HG02588 (cell line): Measurements from ENCODE around the gene PTPN7.
"Not testable (repeated sequence)": the region's sequence is repeated elsewhere in the genome, so short reads cannot be mapped to it uniquely, and the experiment has no call there.

Experiments
- ATAC-seq: cut with Tn5 transposase; IDR thresholded peaks from one replicate; pipeline ENCODE4 v1.9.1; 2021; ENCODE audit warnings: mild to moderate bottlenecking, moderate library complexity; ENCODE audit not compliant: unreplicated experiment

PTPN7 gene

DNA sequence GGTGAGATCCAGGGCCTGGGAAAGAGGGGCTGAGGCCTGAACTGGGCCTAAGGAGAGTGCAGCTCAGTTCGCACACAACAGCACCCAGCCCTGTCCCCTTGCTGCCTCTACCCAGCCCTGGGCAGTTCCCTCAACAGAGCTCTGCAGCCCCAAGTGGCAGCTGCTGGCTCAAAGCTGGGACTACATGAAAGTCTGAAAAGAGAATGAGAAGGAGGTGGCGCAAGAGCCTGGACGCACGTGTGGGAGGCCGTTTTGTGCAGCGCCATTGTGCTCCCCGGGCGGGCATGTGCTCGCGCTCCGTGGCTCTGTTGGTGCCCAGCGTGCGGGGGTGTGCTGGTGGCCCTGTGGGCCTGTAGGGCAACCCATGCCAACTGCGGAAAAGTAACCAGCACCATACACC is 27.4 kb downstream of the PTPN7 start:
- ATAC-seq = no peak

DNA sequence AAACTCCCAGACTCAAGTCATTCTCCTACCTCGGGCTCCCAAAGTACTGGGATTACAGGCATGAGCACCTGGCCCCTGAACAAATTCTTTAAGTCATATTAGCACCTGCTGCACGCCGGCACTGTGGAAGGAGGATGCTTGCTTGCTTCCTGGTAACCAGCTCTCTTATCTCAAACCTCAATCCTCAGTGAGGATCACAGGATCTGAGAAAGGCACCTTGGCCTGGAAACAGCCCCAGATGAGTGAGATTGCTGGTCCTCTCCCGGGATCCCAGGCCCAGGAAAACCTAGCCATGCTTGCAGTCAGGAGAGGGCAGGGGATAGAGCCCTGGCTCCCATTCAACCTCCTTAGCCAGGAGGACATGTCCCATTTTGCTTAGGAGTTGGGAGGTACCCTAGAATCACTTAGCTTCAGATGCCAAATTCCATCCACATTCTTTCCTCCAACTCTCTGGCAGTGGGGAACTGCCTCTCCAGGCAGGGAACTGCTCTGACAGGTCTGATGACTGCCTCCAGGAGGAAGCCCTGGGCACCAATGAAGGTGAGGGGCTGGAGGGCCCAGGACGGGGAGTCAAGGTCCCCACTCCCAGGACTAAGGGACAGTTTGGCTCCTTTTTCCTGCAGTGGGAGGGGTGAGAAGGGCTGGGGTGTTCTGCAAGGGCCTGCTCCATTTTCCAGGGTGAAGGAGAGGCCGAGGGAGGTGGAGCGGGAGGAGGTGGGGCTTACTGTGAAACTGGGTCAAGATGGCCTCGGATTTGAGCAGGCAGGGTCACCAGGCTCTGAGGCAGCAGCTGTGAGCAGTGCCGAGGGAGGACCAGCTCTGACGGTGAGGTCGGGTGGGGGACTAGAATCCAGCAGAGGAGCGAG is 28.2 kb downstream of the PTPN7 start:
- no peak for ATAC-seq

DNA sequence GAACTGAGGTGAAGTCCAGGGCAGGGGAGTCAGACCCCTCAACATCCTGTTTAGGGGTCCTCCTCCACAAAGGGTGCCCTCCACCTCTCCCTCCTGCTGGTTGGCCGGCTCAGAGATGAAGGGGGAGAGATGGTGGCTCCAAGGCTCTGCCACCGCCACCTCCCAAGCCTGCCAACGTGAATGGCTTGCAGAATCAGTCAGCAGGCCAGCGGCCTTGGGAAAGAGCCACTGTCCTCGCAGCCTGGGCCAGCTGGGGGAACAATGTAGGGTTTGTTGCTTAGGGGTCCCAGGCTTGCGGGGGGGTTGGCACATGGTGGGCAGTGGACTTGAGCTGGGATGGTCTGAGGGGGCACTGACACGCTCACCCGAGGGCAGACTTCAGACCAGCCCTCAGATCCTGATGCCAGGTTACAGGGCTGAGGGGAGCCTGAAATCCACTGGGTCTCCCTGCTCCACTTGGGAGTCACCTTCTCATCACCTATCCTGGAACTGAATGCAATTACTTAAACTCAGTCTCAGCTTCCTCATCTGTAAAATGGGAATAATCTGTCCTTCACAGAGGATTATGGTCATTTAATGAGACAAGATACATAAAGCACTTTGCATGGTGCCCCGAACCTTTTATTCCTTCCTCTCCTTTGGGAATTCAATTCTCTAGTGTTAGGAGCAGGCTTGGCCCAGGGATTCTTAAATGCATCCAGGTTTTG is 29.4 kb downstream of the PTPN7 start:
- no peak for ATAC-seq

DNA sequence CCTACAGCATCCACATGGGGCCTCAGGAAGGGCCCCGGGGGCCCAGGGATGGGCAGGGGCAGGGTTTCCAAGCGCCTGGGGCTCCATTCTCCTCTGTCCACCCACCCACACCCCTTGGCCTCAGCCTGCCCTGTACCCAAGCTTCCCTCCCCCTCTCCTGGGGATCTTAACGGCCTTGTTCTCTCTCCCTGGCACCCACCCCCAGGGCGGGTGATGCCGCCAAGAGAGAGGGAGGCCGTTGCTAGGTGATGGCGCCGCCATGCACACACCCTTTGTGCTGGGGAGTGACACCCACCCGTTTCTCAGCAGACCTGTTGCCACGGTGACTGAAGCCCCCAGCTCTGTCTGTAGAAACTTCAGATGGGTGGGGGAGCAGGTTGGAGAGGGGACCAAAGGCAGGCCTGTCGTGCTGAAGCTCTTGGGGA is 30.1 kb downstream of the PTPN7 start:
- no peak for ATAC-seq

DNA sequence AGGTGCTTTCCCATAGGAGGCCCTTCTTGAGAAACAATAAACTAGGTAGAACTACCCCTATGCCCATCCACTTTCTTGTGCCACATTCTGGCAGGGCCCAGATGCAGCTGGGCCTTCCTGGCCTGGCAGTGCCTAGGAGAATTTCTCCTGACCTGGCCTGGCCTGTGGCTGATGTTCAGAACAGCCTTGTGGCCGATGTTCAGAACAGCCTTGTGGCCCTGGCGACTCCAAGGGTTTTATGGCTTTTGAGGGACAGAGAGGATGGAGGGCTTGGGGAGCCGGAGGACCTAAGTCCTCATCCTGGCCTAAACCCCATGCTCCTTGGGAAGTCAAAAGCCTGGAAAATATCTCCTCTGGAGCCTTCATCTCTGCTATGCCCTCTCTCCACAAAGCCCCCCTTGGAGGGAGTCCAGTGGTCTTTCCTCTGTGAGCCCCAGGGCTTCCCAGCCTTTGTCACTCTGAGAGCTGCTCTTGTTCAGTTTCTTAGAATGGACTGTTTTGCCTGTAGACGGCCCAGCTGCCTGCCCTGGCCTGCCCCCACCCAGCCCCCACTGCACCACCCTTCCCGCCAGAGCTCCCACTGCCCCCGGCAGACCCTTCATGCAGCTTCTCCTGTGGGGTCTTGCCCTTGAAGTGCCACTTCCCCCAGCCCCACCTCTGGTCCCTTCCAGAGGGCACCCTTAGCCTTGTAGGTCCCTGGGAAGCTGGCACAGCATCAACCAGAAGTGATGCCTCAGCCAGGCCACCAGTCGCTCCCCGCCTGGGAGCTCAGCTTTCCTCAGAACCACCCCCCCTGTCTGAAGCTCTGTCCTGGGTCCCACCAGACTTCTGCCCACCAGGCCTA is 30.7 kb downstream of the PTPN7 start:
- no peak for ATAC-seq

DNA sequence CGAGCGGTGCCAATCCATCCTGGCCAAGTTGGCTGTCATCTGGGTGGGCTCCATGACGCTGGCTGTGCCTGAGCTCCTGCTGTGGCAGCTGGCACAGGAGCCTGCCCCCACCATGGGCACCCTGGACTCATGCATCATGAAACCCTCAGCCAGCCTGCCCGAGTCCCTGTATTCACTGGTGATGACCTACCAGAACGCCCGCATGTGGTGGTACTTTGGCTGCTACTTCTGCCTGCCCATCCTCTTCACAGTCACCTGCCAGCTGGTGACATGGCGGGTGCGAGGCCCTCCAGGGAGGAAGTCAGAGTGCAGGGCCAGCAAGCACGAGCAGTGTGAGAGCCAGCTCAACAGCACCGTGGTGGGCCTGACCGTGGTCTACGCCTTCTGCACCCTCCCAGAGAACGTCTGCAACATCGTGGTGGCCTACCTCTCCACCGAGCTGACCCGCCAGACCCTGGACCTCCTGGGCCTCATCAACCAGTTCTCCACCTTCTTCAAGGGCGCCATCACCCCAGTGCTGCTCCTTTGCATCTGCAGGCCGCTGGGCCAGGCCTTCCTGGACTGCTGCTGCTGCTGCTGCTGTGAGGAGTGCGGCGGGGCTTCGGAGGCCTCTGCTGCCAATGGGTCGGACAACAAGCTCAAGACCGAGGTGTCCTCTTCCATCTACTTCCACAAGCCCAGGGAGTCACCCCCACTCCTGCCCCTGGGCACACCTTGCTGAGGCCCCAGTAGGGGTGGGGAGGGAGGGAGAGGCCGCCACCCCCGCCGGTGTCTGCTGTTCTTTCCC is 32.4 kb downstream of the PTPN7 start:
- no peak for ATAC-seq

DNA sequence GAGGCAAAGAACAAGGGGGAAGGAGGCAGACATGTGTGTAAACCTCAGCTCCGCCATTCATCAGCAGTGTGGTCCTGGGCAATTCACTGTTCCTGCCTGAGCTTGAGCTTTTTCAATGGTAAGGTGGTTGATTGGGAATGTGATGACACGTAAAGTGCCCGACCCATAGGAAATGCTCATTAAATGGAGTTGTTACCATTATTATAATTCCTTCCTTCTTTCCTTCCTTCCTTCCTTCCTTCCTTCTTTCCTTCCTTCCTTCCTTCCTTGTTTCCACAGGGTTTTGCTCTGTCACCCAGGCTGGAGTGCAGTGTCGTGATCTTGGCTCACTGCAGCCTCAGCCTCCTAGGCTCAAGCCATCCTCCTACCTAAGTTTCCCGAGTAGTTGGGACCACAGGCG is 33.3 kb downstream of the PTPN7 start:
- no peak for ATAC-seq

DNA sequence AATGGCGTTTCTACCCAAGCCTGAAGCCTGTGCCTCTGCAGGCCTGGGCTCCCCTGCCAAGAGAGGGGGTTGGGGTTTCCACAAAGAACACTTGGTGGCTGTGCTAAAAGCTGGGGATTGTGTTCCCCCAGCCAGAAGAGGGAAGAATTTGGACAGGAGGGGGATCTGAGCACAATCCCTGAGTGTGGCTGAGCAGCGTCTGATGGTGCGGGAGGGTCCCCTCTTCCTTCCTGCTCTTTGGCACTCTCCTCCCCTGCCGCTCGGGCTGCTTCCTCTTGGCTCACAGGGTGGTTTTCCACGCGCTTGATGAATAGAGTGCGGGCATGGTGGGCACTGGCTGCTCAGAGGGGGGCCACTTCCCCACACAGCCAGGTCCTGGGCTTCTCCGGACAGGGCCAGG is 34.0 kb downstream of the PTPN7 start:
- no peak for ATAC-seq

DNA sequence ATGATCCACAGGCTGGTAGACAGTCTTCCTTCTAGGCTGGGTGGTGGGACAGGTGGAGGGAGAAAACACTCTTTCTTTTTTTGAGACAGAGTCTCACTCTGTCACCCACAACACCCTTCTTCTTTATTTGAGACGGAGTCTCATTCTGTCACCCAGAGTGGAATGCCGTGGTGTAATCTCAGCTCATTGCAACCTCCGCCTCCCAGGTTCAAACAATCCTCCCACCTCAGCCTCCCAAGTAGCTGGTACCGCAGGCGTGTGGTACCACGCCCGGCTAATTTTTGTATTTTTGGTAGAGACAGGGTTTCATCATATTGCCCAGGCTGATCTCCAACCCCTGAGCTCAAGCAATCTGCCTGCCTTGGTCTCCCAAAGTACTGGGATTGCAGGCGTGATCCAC is 34.8 kb downstream of the PTPN7 start:
- no peak for ATAC-seq

DNA sequence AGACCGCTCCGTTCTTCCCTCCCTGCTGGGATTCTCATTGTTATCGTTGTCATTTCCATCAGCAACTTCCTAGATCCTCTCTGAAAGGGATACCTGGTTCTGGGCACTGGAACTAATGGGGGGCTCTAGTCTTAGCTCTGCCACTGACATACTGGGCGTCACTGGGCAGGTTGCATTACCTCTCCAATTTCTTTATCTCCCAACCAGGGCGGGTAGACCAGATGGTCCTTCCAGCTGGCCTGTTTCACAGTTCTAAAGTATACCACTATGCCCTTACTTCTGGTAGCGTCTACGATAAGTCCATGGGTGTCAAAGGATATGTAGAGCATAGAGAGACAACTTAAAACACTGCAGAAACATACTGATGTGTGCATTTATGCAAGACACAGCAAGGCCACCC is 36.3 kb downstream of the PTPN7 start:
- no peak for ATAC-seq

DNA sequence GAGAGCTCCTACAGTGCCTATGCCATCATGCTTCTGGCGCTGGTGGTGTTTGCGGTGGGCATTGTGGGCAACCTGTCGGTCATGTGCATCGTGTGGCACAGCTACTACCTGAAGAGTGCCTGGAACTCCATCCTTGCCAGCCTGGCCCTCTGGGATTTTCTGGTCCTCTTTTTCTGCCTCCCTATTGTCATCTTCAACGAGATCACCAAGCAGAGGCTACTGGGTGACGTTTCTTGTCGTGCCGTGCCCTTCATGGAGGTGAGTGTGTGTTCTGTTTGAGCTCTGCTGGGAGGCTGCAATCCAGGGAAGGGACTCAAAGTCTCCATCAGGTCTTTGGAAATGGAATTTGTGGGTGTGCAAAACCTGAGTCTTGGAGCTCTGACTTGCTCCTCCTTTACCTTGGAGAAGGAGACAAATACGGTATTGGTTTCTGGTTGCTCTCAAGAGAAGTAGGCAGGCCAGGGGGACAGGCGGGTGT is 37.0 kb downstream of the PTPN7 start:
- no peak for ATAC-seq

DNA sequence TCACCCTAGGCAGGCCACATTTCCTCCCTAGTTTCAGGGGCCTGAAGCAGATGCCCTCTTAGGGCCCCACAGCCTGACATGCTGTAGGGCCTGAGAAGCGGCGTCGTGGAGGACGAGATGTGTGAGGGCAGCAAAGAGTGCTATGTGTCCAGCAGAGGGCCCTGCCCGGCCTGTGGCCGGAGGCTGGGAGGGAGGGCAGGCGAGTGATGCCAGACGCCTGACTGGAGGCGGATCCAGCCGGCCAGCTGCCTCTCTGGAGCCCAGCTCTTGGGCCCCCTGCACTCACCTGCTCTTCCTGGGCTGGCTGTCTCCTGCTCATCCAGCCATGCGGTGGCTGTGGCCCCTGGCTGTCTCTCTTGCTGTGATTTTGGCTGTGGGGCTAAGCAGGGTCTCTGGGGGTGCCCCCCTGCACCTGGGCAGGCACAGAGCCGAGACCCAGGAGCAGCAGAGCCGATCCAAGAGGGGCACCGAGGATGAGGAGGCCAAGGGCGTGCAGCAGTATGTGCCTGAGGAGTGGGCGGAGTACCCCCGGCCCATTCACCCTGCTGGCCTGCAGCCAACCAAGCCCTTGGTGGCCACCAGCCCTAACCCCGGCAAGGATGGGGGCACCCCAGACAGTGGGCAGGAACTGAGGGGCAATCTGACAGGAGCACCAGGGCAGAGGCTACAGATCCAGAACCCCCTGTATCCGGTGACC is 37.6 kb downstream of the PTPN7 start, which contains the start of gene GPR37L1:
Gene GPR37L1 (plus strand): TSS at position 279 of the 697 bp plus-strand sequence. CDS start 47 bp downstream, at position 326.
- no peak for ATAC-seq

DNA sequence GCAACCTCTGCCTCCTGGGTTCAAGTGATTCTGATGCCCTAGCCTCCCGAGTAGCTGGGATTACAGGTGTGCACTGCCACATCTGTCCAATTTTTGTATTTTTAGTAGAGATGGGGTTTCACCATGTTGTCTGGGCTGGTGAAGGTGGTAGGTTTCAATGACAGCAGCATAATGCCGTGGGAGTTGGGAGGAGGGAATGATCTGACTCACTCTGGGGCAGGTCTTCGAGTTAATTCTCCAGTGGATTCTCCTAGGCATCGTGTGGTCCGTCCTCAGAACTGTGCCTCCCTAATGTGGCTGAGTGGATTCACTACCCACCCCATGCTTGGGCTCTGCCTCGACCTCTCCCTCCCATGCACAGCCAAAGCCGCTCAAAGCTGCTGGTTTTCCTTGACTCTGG is 39.4 kb downstream of the PTPN7 start:
- no peak for ATAC-seq

DNA sequence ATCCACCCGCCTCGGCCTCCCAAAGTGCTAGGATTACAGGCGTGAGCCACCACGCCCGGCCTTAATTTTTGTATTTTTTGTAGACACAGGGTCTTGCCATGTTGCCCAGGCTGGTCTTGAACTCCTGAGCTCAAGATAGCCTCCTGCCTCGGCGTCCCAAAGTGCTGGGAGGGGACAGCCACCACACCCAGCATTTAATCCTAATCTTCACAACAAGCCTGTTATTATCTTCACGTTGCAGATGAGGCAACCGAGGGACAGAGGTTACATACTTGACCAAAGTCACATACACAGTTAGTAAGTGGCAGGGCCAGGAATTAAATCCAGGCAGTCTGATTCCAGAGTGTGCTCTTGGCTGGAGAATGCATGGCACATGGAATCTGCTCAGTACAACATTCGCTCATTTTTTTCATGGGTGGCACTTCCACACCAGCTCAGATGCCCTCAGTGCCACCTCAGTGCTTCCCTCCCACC is 42.5 kb downstream of the PTPN7 start:
- no peak for ATAC-seq

DNA sequence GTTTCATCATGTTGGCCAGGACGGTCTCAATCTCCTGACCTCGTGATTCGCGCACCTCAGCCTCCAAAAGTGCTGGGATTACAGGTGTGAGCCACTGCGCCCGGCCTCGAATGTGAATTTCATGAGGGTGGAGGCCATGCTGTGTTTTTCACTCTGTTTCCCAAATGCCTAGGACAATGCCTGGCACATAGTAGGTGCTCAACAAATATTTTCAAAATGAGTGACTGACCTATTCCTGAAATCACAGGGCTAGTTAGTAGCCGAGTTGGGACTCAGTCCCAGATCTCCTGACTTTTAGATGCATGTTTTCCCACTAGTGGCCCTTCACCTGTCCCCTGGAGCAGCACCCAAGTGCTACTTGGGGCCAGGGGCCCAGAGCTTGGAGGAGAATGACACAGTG is 44.1 kb downstream of the PTPN7 start:
- no peak for ATAC-seq

DNA sequence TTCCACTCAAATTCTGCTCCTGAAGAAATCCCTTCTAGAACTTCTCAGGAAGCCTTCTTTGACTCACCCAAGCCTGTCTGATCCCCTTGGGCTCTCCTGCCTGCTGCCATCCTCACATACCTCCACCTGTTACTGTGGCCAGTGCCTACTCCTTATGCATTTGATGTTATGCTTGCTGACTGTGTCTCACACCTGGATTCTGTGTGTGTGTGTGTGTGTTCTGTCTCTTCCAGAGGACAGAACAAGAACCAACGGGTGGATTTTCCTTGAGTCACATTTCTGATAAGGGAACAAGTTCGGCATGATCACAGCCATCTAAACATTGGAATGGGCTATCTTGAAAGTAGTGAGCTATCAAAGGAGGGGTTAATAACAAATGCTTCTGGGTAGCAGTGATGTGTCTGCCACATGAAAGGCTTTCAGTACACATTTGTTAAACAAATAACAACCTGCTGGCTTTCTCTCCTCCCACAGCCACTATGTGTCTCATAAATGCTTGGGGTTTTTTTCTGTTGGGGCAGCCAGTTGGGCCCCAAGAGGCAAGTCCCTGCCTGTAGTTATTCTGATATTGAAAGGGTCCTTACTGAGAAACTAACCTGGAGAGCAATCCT is 46.6 kb downstream of the PTPN7 start:
- ATAC-seq = peak; percentile 50

DNA sequence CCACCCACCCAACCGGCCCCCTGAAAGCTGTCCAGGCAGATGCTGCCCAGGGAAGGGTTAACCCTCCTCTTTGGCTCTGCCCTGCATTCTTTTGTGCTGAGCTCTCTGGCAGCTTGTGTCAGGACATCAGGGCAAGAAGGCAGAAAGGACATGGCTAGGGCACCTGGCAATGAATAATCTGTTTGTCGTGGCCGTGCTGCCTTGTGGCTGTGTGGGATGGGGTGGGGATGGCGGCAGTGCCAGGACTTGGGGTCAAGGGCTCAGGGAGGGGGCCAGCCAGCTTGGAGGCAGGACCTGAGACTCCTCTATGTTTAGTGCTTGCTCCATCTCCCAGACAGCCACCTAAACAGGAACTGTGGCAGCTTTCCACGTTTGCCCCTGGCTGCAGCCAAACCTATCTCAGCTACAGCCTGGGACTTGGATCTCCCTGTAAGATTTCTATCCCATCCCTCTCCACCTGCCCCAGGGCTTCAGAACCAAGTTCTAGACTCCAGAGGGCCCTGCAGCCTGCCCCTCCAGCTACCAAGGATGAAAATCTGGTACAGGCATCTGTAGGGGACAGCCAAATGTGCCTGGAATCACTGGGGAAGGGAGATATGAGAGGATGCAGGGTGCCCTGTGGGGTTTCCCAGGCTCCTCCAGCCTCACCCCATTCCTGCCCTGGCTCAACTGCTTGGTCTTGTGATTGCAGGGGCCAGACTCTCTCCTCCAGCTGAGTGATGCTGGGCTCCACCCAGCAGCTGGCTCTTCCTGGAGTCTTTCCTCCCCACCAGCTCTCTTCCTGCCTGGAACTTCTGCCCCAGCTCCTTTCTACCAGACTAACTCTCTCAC is 47.3 kb downstream of the PTPN7 start:
- ATAC-seq = no peak

DNA sequence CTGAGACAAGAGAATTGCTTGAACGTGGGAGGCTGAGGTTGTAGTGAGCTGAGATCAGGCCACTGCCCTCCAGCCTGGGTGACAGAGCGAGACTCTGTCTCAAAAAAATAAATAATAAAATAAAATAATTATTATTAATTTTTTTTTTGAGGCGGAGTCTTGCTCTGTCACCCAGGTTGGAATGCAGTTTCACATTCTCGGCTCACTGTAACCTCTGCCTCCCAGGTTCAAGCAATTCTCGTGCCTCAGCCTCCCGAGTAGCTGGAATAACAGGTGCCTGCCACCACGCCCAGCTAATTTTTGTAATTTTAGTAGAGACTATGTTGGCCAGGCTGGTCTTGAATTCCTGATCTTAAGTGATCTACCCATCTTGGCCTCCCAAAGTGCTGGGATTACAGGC is 48.8 kb downstream of the PTPN7 start:
- ATAC-seq = not testable (repeated sequence)
